ENCODE data around the gene ADAM21. TPM values are rescaled to one million over a fixed set of nuclear protein-coding genes. Genes with fewer than 3 reads are reported as not detected.
"Not testable (repeated sequence)": the region's sequence is repeated elsewhere in the genome, so short reads cannot be mapped to it uniquely, and the experiment has no call there.

Gene ADAM21
- total RNA-seq, 1 donor = 0.43 TPM

DNA sequence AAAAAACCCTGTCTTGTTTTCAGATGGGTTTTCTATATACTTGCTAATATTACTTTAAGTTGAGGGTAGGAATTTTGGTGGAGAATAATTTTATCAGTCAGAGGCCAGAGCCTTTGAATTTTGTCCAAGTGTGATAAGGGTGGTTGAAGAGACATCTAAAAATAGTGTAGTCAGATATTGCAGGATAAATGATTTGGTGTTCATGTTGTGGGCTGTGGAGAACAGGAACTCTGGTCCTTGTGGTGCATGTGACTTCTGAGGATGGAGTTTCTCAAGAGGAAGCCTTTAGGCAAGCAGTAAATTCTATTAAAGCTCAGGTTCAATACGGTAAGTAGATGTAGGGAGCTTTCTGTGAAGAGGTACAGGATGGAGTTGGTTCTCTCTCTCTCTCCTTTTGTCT lies 2.8 kb downstream of the ADAM21 start:
- no peak for DNase-seq (ENCODE audit: low read depth)
- no peak overlapping the region for H3K4me3 ChIP-seq (ENCODE audit: low read depth, low read length)
- TF ChIP-seq, protein P1, sequence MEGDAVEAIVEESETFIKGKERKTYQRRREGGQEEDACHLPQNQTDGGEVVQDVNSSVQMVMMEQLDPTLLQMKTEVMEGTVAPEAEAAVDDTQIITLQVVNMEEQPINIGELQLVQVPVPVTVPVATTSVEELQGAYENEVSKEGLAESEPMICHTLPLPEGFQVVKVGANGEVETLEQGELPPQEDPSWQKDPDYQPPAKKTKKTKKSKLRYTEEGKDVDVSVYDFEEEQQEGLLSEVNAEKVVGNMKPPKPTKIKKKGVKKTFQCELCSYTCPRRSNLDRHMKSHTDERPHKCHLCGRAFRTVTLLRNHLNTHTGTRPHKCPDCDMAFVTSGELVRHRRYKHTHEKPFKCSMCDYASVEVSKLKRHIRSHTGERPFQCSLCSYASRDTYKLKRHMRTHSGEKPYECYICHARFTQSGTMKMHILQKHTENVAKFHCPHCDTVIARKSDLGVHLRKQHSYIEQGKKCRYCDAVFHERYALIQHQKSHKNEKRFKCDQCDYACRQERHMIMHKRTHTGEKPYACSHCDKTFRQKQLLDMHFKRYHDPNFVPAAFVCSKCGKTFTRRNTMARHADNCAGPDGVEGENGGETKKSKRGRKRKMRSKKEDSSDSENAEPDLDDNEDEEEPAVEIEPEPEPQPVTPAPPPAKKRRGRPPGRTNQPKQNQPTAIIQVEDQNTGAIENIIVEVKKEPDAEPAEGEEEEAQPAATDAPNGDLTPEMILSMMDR (IDR thresholded peaks at IDR 0.05; ENCODE audit: insufficient read depth, low read depth, low read length) = no peak

DNA sequence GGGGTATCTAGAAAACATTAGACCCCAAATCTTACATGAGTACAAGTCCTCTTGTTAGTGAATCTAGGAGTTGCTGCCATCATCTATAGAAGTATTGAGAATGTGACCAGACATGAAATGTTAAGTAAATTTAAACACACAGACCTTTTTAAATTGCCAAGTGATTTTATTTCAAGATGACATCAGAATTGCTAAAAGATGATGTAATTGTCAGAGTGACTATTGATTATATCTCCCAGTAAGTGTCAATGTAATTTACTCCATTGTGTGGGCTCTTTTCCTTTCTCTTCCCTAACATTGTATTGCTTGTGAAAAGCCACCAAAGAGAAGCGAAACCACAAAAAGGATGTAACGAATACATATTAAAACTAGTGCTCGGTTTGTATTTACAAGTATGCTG lies 16.8 kb downstream of the ADAM21 start:
- TF ChIP-seq, protein P1 (IDR thresholded peaks at IDR 0.05; ENCODE audit: insufficient read depth, low read depth, low read length) = no peak
- DNase-seq (ENCODE audit: low read depth) = no peak
- H3K4me3 ChIP-seq (ENCODE audit: low read depth, low read length) = no peak overlapping the region

DNA sequence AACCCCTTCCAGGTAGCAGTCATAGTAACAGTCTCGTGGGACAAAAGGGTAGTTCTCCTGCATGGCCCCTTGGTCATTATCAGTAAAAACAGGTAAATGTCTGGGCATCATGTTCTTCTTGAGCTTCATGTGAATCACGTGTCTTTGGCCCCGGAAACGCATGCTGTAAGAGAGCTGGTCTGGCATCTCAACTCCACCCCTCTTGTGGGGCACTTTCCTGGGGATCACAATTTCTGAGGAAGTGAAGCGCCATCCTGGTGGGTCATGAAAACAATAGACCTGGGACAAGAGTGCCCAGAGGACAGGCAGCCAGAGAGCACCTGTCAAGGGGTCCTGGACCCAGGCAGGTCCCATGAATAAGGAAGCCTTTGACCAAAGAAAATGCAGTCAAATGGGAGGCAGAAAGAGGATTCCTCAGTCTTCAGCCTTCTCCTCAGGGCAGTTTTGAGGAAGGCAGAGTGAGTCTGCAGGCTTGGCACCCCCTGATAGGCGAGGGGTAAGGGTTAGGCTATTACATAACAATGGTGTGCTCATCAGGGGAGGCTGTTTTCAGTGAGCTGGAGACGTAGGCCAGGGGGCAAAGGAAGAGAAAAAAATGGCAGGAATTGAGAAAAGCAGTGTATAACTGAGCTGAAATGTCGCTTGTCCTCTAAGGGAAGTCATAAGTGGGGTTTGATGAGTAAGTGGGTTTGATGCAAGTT lies 19.0 kb downstream of the ADAM21 start:
- not testable (repeated sequence) for H3K4me3 ChIP-seq (ENCODE audit: low read depth, low read length); DNase-seq (ENCODE audit: low read depth)

DNA sequence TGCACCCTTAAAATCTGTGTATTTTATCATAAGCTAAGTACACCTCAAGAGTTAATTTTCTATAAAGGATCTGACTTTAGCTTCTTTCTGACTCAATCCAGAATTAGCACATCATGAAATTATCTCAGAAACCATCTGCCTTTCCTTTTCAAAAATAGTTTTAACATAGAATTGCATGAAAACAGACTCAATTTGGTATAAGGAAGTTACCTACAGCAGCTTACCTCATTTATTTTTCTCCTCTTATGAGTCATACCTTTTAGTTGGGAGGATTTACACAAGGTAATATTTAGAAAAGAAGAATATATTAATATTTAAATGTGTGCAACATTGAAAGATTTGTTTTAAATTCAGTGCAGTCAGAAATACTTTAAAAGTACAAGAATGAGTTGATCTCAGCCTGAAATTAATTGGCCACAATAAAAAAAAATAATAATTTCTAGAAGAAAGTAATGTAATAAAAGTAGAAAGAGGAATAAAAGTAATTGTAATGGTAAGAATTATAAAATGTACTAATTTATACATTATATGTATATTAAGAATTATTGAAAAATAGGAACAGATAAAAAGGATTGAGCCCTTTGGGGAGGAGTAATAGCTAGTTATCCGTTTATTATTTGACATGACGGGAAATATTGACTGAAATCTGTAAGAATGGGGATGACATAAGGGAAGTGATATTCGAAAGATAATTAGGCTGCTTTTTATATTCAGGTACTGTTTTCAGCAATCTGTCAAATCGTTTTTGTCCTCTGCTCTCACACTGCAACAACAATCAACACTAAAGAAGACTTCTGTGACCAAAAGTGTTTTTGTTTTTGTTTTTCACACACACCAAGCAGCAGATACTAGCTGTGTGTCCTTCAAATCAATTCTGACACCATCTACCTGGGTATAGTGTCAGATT lies 20.5 kb downstream of the ADAM21 start:
- TF ChIP-seq, protein P1 (IDR thresholded peaks at IDR 0.05; ENCODE audit: insufficient read depth, low read depth, low read length) = no peak
- DNase-seq (ENCODE audit: low read depth) = no peak
- H3K4me3 ChIP-seq (ENCODE audit: low read depth, low read length) = no peak overlapping the region

DNA sequence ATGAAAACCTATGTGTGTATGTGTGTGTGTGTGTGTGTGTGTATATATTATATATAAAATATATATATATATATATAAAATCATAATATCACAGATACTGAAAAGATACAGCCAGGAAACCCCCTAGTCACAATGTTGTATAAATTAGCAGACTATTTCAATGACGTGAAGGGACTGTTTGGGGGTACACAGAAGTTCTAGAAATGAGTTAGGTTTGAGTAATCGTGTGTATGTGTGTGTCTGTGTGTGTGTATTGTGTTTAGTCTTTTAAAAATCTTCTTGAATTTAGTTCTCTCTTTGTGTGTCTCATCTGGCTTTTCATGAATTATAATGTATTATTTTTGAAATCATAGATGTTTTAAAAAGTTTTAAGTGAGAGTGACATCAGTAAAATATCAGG lies 21.9 kb downstream of the ADAM21 start:
- H3K4me3 ChIP-seq (ENCODE audit: low read depth, low read length) = no peak overlapping the region
- no peak for DNase-seq (ENCODE audit: low read depth)
- TF ChIP-seq, protein P1 (IDR thresholded peaks at IDR 0.05; ENCODE audit: insufficient read depth, low read depth, low read length) = no peak

DNA sequence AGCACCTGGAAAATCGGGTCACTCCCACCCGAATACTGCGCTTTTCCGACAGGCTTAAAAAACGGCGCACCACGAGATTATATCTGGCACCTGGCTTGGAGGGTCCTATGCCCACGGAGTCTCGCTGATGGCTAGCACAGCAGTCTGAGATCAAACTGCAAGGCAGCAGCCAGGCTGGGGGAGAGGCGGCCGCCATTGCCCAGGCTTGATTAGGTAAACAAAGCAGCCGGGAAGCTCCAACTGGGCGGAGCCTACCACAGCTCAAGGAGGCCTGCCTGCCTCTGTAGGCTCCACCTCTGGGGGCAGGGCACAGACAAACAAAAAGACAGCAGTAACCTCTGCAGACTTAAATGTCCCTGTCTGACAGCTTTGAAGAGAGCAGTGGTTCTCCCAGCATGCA lies 23.5 kb downstream of the ADAM21 start:
- not testable (repeated sequence) for H3K4me3 ChIP-seq (ENCODE audit: low read depth, low read length); DNase-seq (ENCODE audit: low read depth)

DNA sequence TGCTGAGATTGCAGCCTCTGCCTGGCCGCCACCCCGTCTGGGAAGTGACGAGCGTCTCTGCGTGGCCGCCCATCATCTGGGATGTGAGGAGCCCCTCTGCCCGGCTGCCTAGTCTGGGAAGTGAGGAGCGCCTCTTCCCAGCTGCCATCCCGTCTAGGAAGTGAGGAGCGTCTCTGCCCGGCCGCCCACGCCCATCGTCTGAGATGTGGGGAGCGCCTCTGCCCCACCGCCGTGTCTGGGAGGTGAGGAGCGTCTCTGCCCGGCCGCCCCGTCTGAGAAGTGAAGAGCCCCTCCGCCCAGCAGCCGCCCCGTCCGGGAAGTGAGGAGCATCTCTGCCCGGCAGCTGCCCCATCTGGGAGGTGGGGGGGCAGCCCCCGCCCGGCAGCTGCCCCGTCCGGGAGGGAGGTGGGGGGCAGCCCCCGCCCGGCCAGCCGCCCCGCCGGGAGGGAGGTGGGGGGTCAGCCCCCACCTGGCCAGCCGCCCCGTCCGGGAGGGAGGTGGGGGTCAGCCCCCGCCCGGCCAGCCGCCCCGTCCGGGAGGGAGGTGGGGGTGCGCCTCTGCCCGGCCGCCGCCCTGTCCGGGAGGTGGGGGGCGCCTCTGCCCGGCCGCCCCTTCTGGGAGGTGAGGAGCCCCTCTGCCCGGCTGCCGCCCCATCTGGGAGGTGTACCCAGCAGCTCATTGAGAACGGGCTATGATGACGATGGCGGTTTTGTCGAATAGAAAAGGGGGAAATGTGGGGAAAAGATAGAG lies 25.6 kb downstream of the ADAM21 start:
- not testable (repeated sequence) for DNase-seq (ENCODE audit: low read depth); H3K4me3 ChIP-seq (ENCODE audit: low read depth, low read length)

DNA sequence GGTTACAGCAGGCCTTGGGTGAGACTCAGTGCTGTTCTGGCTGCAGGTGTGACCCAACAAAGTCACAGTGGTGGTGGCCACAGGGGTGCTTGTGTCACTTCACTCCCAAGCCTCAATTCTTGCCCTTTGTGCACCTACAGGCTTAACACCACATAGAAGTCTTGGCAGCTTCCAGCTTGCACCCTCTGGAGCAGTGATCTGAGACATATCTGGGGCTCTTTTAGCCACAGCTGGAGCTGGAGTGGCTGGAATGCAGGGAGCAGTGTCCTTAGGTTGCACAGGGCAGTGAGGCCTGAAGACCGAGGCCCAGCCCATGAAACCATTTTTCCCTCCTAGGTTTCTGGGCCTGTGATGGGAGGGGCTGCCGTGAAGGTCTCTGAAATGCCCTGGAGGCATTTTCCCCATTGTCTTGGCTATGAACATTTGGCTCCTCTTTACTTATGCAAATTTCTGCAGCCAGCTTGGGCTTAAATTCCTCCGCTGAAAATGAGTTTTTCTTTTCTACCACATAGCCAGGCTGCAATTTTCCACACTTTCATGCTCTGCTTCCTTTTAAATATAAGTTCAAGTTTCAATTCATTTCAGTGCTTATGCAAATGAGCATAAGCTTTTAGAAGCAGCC lies 37.7 kb downstream of the ADAM21 start:
- TF ChIP-seq, protein P1 (IDR thresholded peaks at IDR 0.05; ENCODE audit: insufficient read depth, low read depth, low read length) = no peak
- H3K4me3 ChIP-seq (ENCODE audit: low read depth, low read length) = no peak overlapping the region
- DNase-seq (ENCODE audit: low read depth) = no peak
